SK-N-SH (cell line): ENCODE data around the gene TAF5L. TPM values are rescaled to one million over a fixed set of nuclear protein-coding genes. Genes with fewer than 3 reads are reported as not detected.

Experiments
- CTCF ChIA-PET: fragments of 300-600, 350-600 bp; formaldehyde crosslinking; extraction: SDS; loops from one replicate; lab custom pipeline; 2021; lab: Yijun Ruan, JAX
- POLR2A ChIA-PET: fragments of 350-600 bp; sonication (Branson Sonifier 250); formaldehyde crosslinking; extraction: SDS; loops from one replicate; lab custom pipeline; 2020; ENCODE audit warnings: antibody characterized with exemption, inconsistent platforms; lab: Yijun Ruan, JAX
- DNase-seq: peaks from one replicate; pipeline ENCODE4 v3.0.0; 2012
- H2AFZ ChIP-seq: fragments of 200-600 bp; sonication (generic); 2 replicates; pipeline ENCODE4 v1.8.1; 2016; ENCODE audit warnings: antibody characterized with exemption, mild to moderate bottlenecking, low read depth
- H3F3A ChIP-seq: fragments of 200-600 bp; sonication (generic); replicated peaks from 2 replicates; pipeline ENCODE3; 2016; ENCODE audit warnings: antibody characterized with exemption, mild to moderate bottlenecking; ENCODE audit not compliant: insufficient read depth
- H3K27ac ChIP-seq, 2 experiments: fragments of 200-500 bp in 1 of 2; fragments of 200-600 bp in 1 of 2; sonication (Bioruptor generic) in 1 of 2; sonication (generic), shearing (Covaris generic) in 1 of 2; 2 replicates each; pipeline versions ENCODE4 v1.5.1 to v1.6.1; 2014 to 2016; ENCODE audit warnings: low read depth in 2 of 2, inconsistent platforms in 1 of 2, low read length in 1 of 2, mild to moderate bottlenecking in 1 of 2, mixed read lengths in 1 of 2
- H3K27me3 ChIP-seq: fragments of 200-600 bp; sonication (generic), shearing (Covaris generic); 2 replicates; pipeline ENCODE4 v1.6.1; 2016; ENCODE audit warnings: mixed run types; ENCODE audit not compliant: insufficient read depth
- H3K36me3 ChIP-seq, 2 experiments: fragments of 200-500 bp in 1 of 2; fragments of 200-600 bp in 1 of 2; sonication (Bioruptor generic) in 1 of 2; sonication (generic) in 1 of 2; replicated peaks in 1 of 2; 2 replicates each; pipeline versions ENCODE3 to v1.5.1; 2014 to 2016; ENCODE audit warnings: low read length in 1 of 2, mild to moderate bottlenecking in 1 of 2; ENCODE audit not compliant: insufficient read depth in 2 of 2, control insufficient read depth in 1 of 2
- H3K4me1 ChIP-seq, 2 experiments: fragments of 200-500 bp in 1 of 2; fragments of 200-600 bp in 1 of 2; sonication (Bioruptor generic) in 1 of 2; sonication (generic), shearing (Covaris generic) in 1 of 2; 2 replicates each; pipeline versions ENCODE4 v1.5.1 to v1.6.1; 2014 to 2016; ENCODE audit warnings: low read depth in 1 of 2, low read length in 1 of 2, mixed run types in 1 of 2; ENCODE audit not compliant: insufficient read depth in 2 of 2, control insufficient read depth in 1 of 2
- H3K4me2 ChIP-seq: fragments of 200-600 bp; sonication (generic), shearing (Covaris generic); 2 replicates; pipeline ENCODE4 v1.6.1; 2017; ENCODE audit warnings: mixed run types
- H3K4me3 ChIP-seq, 2 experiments: fragments of 200-500 bp in 1 of 2; fragments of 200-600 bp in 1 of 2; sonication (Bioruptor generic) in 1 of 2; sonication (generic), shearing (Covaris generic) in 1 of 2; 2 replicates each; pipeline versions ENCODE4 v1.5.1 to v1.8.1; 2014 to 2016; ENCODE audit warnings: low read depth in 2 of 2, inconsistent platforms in 1 of 2, low read length in 1 of 2, mild to moderate bottlenecking in 1 of 2, mixed read lengths in 1 of 2, moderate library complexity in 1 of 2
- H3K79me2 ChIP-seq: fragments of 200-600 bp; sonication (generic); 2 replicates; pipeline ENCODE4 v1.8.1; 2017; ENCODE audit warnings: mild to moderate bottlenecking; ENCODE audit not compliant: insufficient read depth
- H3K9ac ChIP-seq: fragments of 200-600 bp; sonication (generic); 2 replicates; pipeline ENCODE4 v1.6.1; 2017; ENCODE audit warnings: mixed run types
- H3K9me2 ChIP-seq: fragments of 200-600 bp; sonication (generic); 2 replicates; pipeline ENCODE4 v1.6.1; 2017; ENCODE audit warnings: mixed run types
- H3K9me3 ChIP-seq: fragments of 200-600 bp; sonication (generic); 2 replicates; pipeline ENCODE4 v1.6.1; 2017; ENCODE audit warnings: mixed run types, mild to moderate bottlenecking, moderate library complexity
- H4K20me1 ChIP-seq: fragments of 200-600 bp; sonication (generic); 2 replicates; pipeline ENCODE4 v1.6.1; 2017; ENCODE audit warnings: mild to moderate bottlenecking, mixed run types; ENCODE audit not compliant: insufficient read depth
- CHD2 ChIP-seq: fragments of 150-350 bp; IDR thresholded peaks from 2 replicates; pipeline ENCODE4 v1.6.1; 2018; ENCODE audit warnings: low read length; ENCODE audit not compliant: partially characterized antibody
- CTCF ChIP-seq: fragments of 200-600 bp; sonication (generic); IDR thresholded peaks from 2 replicates; pipeline ENCODE4 v1.6.1; 2017; ENCODE audit warnings: antibody characterized with exemption, mild to moderate bottlenecking, moderate library complexity
- EP300 ChIP-seq, 2 experiments: IDR thresholded peaks; 2 replicates each; pipeline versions ENCODE4 v1.4.0 to v1.6.1; 2012; ENCODE audit warnings: borderline replicate concordance in 1 of 2, low read depth in 1 of 2, low read length in 1 of 2
- EZH2phosphoT487 ChIP-seq: fragments of 200-600 bp; sonication (generic); IDR thresholded peaks from 2 replicates; pipeline ENCODE4 v1.6.1; 2017; ENCODE audit warnings: low read depth, mixed run types, mild to moderate bottlenecking, antibody characterized with exemption, moderate library complexity, borderline replicate concordance
- FOXJ3 ChIP-seq: sonication (generic); formaldehyde crosslinking; IDR thresholded peaks from 2 replicates; pipeline ENCODE4 v1.5.1; 2020; ENCODE audit warnings: mild to moderate bottlenecking, missing genetic modification reagents
- FOXM1 ChIP-seq: IDR thresholded peaks from 2 replicates; pipeline ENCODE4 v1.4.0; 2012; ENCODE audit warnings: low read depth, mild to moderate bottlenecking
- GABPA ChIP-seq: IDR thresholded peaks from 2 replicates; pipeline ENCODE4 v1.4.0; 2012; ENCODE audit warnings: low read depth, mild to moderate bottlenecking
- IRF3 ChIP-seq: fragments of 150-350 bp; IDR thresholded peaks from 2 replicates; pipeline ENCODE4 v1.6.1; 2016; ENCODE audit warnings: mild to moderate bottlenecking, low read depth, low read length
- JUND ChIP-seq: IDR thresholded peaks from 2 replicates; pipeline ENCODE4 v1.4.0; 2012
- MEF2A ChIP-seq: IDR thresholded peaks from 2 replicates; pipeline ENCODE4 v1.4.0; 2012; ENCODE audit warnings: low read depth, borderline replicate concordance
- NFIC ChIP-seq: IDR thresholded peaks from 2 replicates; pipeline ENCODE4 v1.4.0; 2012; ENCODE audit warnings: borderline replicate concordance
- PBX3 ChIP-seq: IDR thresholded peaks from 2 replicates; pipeline ENCODE4; 2012
- RAD21 ChIP-seq: IDR thresholded peaks from 2 replicates; pipeline ENCODE4 v1.6.1; 2012; ENCODE audit warnings: mild to moderate bottlenecking, low read length
- RCOR1 ChIP-seq: fragments of 150-350 bp; IDR thresholded peaks from 2 replicates; pipeline ENCODE4 v1.6.1; 2017; ENCODE audit warnings: antibody characterized with exemption, low read length
- REST ChIP-seq: IDR thresholded peaks from 2 replicates; pipeline ENCODE4 v1.6.1; 2012; ENCODE audit warnings: mild to moderate bottlenecking, low read depth, low read length, moderate library complexity
- RXRA ChIP-seq: IDR thresholded peaks from 2 replicates; pipeline ENCODE4 v1.4.0; 2012; ENCODE audit warnings: low read depth, mild to moderate bottlenecking, borderline replicate concordance
- TAF1 ChIP-seq: IDR thresholded peaks from 2 replicates; pipeline ENCODE4 v1.6.1; 2012; ENCODE audit warnings: low read depth, mild to moderate bottlenecking, low read length, moderate library complexity, borderline replicate concordance
- USF1 ChIP-seq: IDR thresholded peaks from 2 replicates; pipeline ENCODE4 v1.4.0; 2012; ENCODE audit warnings: low read depth, borderline replicate concordance
- USF2 ChIP-seq: fragments of 150-350 bp; IDR thresholded peaks from 2 replicates; pipeline ENCODE4 v1.6.1; 2017; ENCODE audit warnings: antibody characterized with exemption, low read length, low read depth, borderline replicate concordance
- YY1 ChIP-seq: IDR thresholded peaks from 2 replicates; pipeline ENCODE4 v1.4.0; 2012; ENCODE audit warnings: low read depth, mild to moderate bottlenecking
- WGBS: methylation state at CpG from one replicate; pipeline ENCODE4 v1.1.6; 2017; ENCODE audit warnings: low lambda C conversion rate; 5-methylcytosine and 5-hydroxymethylcytosine counted together
- polyA plus RNA-seq, 3 experiments: library from polyadenylated mRNA; depleted of rRNA; stranded (reverse); fragments of >200 nt; gene quantifications; 2 replicates each; pipeline ENCODE4 v1.2.3, GENCODE V29; 2012

TAF5L gene
- polyA plus RNA-seq, 1 of the 3 experiments (the other 2 are of a cell fraction), result 17.1 TPM

- POLR2A ChIA-PET, result no interaction called here
- no peaks in the 10 kb centered on the region for H3K9me2 ChIP-seq
- no peaks in the 10 kb centered on the region for H3K79me2 ChIP-seq
- TF ChIP-seq MEF2A (no peak), REST (no peak), IRF3 (no peak), RAD21 (no peak), PBX3 (no peak), EP300 (IDR thresholded peaks at IDR 0.05; ENCODE audit: borderline replicate concordance in 1 of 2, low read depth in 1 of 2, low read length in 1 of 2) (no peak), USF2 (no peak), RCOR1 (no peak), NFIC (no peak), YY1 (no peak), FOXM1 (no peak), GABPA (no peak), EZH2phosphoT487 (no peak), CHD2 (no peak), JUND (no peak), RXRA (no peak), FOXJ3 (CRISPR knock-in tag) (no peak), USF1 (no peak), CTCF (no peak), TAF1 (no peak)
- 79% methylated on average over 7 of the region's 7 CpGs for WGBS
- no peak overlapping the region for H3K9ac ChIP-seq
- H3F3A ChIP-seq, result no peaks in the 10 kb centered on the region
- no peak for DNase-seq
- H3K4me1 ChIP-seq, result no peaks in the 10 kb centered on the region; a peak in 1 of 4 replicates
- CTCF ChIA-PET, result interaction anchor here (1.0 to 1.7 kb wide), 2 partner anchors 33 to 61 kb away, joined by 3 to 6 read pairs; no protein-coding TSS in a partner anchor
- H3K4me3 ChIP-seq, result no peak overlapping the region
- no peak overlapping the region for H3K4me2 ChIP-seq
- H4K20me1 ChIP-seq, result no peaks in the 10 kb centered on the region
- no peaks in the 10 kb centered on the region for H3K36me3 ChIP-seq
- no peaks in the 10 kb centered on the region for H3K27me3 ChIP-seq
- no peaks in the 10 kb centered on the region for H3K9me3 ChIP-seq
- no peak overlapping the region for H3K27ac ChIP-seq
- no peak overlapping the region for H2AFZ ChIP-seq
Observed at GRCh38 chr1:229563241-229563640, 62.7 kb downstream of the TAF5L start.
